ENCODE measurements around the gene PAM. TPM values are rescaled to one million over a fixed set of nuclear protein-coding genes. Genes with fewer than 3 reads are reported as not detected.

The PAM gene
- total and polyA plus RNA-seq, 12 donors = 234 to 580 (median 397) TPM

GRCh38 chr5:102921341-102922044 is 166.4 kb downstream of the PAM start:
- Histone ChIP-seq H3K4me3 (no peak overlapping the region), H3K27ac (peak overlapping the region in 2 of 5 donors; percentile 19 to 58), H3K36me3 (replicated peaks in 1 of 2) (peaks cover 0 to 2% of the 10 kb centered on the region in 2 donors), H3K4me1 (replicated peaks in 1 of 2) (peaks cover 39 to 49% of the 10 kb centered on the region in 2 donors), H3K27me3 (no peaks in the 10 kb centered on the region), H3K9me3 (replicated peaks in 1 of 3) (no peaks in the 10 kb centered on the region)
- TF ChIP-seq POLR2A (IDR thresholded peaks at IDR 0.05) = no peak
- no peak for TF ChIP-seq CTCF (IDR thresholded peaks at IDR 0.05)
- intact Hi-C loops (cut with DNase I) = no loop called here
- 37 to 47% (median 45%) methylated on average over 1 of the region's 1 CpG for WGBS, 4 donors
- no peak for DNase-seq

- H3K36me3 ChIP-seq (replicated peaks in 1 of 2) = peaks cover 0 to 9% of the 10 kb centered on the region in 2 donors
- no peak overlapping the region for H3K4me3 ChIP-seq
- intact Hi-C loops (cut with DNase I) = no loop called here
- TF ChIP-seq CTCF (IDR thresholded peaks at IDR 0.05) = no peak
- no peak for TF ChIP-seq POLR2A (IDR thresholded peaks at IDR 0.05)
- no peaks in the 10 kb centered on the region for H3K9me3 ChIP-seq (replicated peaks in 1 of 3)
- peak overlapping the region in 3 of 5 donors; percentile 19 to 58 (median 41) for H3K27ac ChIP-seq
- 78 to 84% (median 79%) methylated on average over 6 of the region's 6 CpGs for WGBS, 4 donors
- H3K27me3 ChIP-seq = no peaks in the 10 kb centered on the region
- no peak for DNase-seq
- peaks cover 34 to 45% of the 10 kb centered on the region in 2 donors for H3K4me1 ChIP-seq (replicated peaks in 1 of 2)
Observed at GRCh38 chr5:102922111-102922720, 167.1 kb downstream of the PAM start.

DNA sequence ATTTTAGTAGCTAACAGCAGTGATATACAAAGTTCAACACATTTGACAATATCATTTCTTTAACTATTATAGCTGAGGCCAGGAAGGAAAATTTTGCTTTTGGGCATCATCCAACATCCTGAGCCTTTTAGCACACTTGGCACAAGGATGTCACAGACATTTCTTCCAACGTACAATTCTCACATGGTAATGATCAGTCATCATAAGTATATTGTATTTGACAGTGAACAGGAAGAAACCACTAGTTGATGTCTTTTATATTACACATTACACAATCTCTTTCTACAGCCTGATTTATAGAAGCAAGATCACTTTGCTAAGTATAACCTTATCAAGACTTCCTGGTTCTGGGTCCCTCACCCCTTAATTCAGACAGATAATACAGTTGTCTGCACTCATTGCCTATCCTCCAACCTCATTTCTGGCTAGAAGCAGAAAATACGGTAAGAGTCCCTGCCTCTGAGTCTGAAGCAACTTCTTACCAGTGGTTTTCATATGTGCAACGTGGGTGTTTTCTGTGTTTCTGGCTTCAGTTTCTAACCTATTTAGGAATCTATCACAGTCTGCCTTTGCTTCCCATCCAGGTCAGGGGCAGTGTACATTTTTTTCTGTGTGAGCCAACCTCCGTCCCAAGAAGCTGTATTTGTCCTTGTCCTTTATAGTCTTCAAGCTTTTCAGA is 167.8 kb downstream of the PAM start:
- Histone ChIP-seq H3K4me3 (no peak overlapping the region), H3K9me3 (replicated peaks in 1 of 3) (no peaks in the 10 kb centered on the region), H3K4me1 (replicated peaks in 1 of 2) (peaks cover 31 to 42% of the 10 kb centered on the region in 2 donors), H3K27ac (peak overlapping the region in 2 of 5 donors; percentile 36 to 41), H3K36me3 (replicated peaks in 1 of 2) (peaks cover 0 to 11% of the 10 kb centered on the region in 2 donors), H3K27me3 (no peaks in the 10 kb centered on the region)
- no peak for TF ChIP-seq POLR2A (IDR thresholded peaks at IDR 0.05)
- no peak for TF ChIP-seq CTCF (IDR thresholded peaks at IDR 0.05)
- peak in 1 of 7 donors; percentile 31 for DNase-seq
- whole genome bisulfite sequencing, 4 donors = 22 to 38% (median 26%) methylated on average over 4 of the region's 4 CpGs
- intact Hi-C loops (cut with DNase I) = no loop called here

- intact Hi-C loops (cut with DNase I) = no loop called here
- Histone ChIP-seq H3K36me3 (replicated peaks in 1 of 2) (peaks cover 0 to 14% of the 10 kb centered on the region in 2 donors), H3K4me3 (no peak overlapping the region), H3K27ac (no peak overlapping the region), H3K4me1 (replicated peaks in 1 of 2) (peaks cover 31 to 42% of the 10 kb centered on the region in 2 donors), H3K9me3 (replicated peaks in 1 of 3) (no peaks in the 10 kb centered on the region), H3K27me3 (no peaks in the 10 kb centered on the region)
- 86 to 94% (median 90%) methylated on average over 2 of the region's 2 CpGs for WGBS, 4 donors
- no peak for TF ChIP-seq CTCF (IDR thresholded peaks at IDR 0.05)
- TF ChIP-seq POLR2A (IDR thresholded peaks at IDR 0.05) = no peak
- DNase-seq = no peak
Observed at GRCh38 chr5:102924963-102925362, 169.9 kb downstream of the PAM start.
